Parathyroid adenoma (tissue), 2 donors: ENCODE measurements around the gene FAM181A.

Source experiments
- H2AFZ ChIP-seq: fragments of 300-600 bp; sonication (generic); one replicate; pipeline ENCODE4 v1.7.0; 2017; ENCODE audit warnings: antibody characterized with exemption, mild to moderate bottlenecking
- H3K27ac ChIP-seq: fragments of 300-600 bp; sonication (generic); one replicate; pipeline ENCODE4 v1.7.0; 2017
- H3K27me3 ChIP-seq: fragments of 300-600 bp; sonication (generic); one replicate; pipeline ENCODE4 v1.7.0; 2017; ENCODE audit warnings: low read length; ENCODE audit not compliant: control insufficient read depth, insufficient read depth
- H3K36me3 ChIP-seq: fragments of 300-600 bp; sonication (generic); one replicate; pipeline ENCODE4 v1.7.0; 2017; ENCODE audit warnings: low read length; ENCODE audit not compliant: control insufficient read depth, insufficient read depth
- H3K4me1 ChIP-seq: fragments of 300-600 bp; sonication (generic); one replicate; pipeline ENCODE4 v1.7.0; 2017; ENCODE audit warnings: control low read depth
- H3K4me2 ChIP-seq: fragments of 300-600 bp; sonication (generic); one replicate; pipeline ENCODE4 v1.7.0; 2017; ENCODE audit warnings: low read length
- H3K4me3 ChIP-seq: fragments of 300-600 bp; sonication (generic); one replicate; pipeline ENCODE4 v1.7.0; 2017; ENCODE audit warnings: low read depth, low read length
- H3K79me2 ChIP-seq: fragments of 300-600 bp; sonication (generic); one replicate; pipeline ENCODE4 v1.7.0; 2017; ENCODE audit warnings: control low read depth
- H3K9ac ChIP-seq: fragments of 300-600 bp; sonication (generic); one replicate; pipeline ENCODE4 v1.7.0; 2017; ENCODE audit warnings: mild to moderate bottlenecking
- H3K9me3 ChIP-seq: fragments of 300-600 bp; sonication (generic); one replicate; pipeline ENCODE4 v1.7.0; 2017; ENCODE audit warnings: low read length; ENCODE audit not compliant: control insufficient read depth
- TF ChIP-seq, protein P1 (sequence below): fragments of 300-600 bp; sonication (generic); IDR thresholded peaks from one replicate; pipeline ENCODE4 v1.7.0; 2017; ENCODE audit warnings: antibody characterized with exemption, mild to moderate bottlenecking
- donor health status: primary hyperparathyroidism.

The FAM181A gene

DNA sequence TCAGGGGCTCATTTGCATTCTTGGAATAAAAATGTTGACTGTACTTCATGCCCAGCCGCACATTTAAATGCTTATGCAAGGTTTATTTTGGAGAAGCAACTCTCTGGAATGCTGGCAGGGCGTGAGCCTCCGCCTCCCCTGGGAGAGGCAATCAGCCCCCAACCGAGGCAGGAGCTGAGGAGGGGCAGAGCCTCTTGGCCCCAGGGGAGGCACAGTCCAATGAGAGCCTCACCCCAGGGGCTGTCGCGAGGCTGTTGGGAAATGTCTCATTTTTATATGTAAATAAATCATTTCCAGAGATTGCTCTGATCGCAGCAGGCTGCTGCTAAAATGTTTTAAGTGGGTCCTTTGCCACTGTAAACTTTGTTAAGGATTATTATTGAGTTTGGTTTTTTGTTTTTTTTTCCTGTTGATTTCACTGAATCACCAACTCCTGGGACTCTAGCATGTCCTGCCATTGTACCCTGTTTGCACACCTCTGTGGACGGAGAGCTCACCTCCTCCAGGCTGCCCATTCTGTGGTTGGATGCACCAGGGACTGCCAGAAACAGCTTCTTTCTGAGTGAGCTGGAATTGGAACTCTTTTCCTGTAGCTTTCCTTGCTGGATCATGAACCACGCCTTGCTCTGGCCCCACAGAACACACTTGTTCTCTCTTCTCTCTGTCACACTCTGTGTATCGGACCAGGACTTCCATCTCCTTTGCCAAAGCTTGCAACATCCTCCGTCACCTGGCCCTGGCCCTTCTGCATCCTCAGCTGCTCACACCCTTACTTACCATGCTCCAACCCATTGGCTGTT lies 46.9 kb upstream of the FAM181A start:
- Histone ChIP-seq H3K79me2 (no peaks in the 10 kb centered on the region), H3K9ac (no peak overlapping the region), H3K4me3 (peak overlapping the region; percentile 46), H3K9me3 (no peaks in the 10 kb centered on the region), H3K36me3 (no peaks in the 10 kb centered on the region), H3K4me1 (peaks cover 4% of the 10 kb centered on the region), H3K27me3 (no peaks in the 10 kb centered on the region), H2AFZ (peak overlapping the region; percentile 75), H3K27ac (peak overlapping the region; percentile 22), H3K4me2 (peak overlapping the region; percentile 74)
- TF ChIP-seq, protein P1, sequence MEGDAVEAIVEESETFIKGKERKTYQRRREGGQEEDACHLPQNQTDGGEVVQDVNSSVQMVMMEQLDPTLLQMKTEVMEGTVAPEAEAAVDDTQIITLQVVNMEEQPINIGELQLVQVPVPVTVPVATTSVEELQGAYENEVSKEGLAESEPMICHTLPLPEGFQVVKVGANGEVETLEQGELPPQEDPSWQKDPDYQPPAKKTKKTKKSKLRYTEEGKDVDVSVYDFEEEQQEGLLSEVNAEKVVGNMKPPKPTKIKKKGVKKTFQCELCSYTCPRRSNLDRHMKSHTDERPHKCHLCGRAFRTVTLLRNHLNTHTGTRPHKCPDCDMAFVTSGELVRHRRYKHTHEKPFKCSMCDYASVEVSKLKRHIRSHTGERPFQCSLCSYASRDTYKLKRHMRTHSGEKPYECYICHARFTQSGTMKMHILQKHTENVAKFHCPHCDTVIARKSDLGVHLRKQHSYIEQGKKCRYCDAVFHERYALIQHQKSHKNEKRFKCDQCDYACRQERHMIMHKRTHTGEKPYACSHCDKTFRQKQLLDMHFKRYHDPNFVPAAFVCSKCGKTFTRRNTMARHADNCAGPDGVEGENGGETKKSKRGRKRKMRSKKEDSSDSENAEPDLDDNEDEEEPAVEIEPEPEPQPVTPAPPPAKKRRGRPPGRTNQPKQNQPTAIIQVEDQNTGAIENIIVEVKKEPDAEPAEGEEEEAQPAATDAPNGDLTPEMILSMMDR, result no peak

DNA sequence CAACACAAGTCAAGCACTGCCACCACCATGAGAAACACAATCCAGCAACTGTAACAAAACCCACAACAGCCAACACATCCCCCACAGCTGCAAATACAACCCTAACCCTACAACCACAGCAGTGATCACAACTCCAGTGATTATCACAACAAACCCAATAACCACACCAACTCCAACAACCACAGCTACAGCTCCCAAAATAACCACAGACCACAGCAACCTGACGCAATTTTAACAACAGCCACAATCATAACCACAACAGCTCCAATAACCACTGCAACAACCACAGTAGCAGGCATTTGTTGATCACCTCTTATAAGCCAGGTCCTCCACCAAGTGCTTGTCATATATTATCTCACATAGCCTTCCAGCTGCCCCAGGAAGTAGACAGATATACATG lies 42.2 kb upstream of the FAM181A start:
- H3K4me3 ChIP-seq, result no peak overlapping the region
- no peak overlapping the region for H3K9ac ChIP-seq
- H3K27me3 ChIP-seq, result no peaks in the 10 kb centered on the region
- H3K4me1 ChIP-seq, result no peaks in the 10 kb centered on the region
- H3K4me2 ChIP-seq, result no peak overlapping the region
- TF ChIP-seq, protein P1, result no peak
- H2AFZ ChIP-seq, result no peak overlapping the region
- H3K36me3 ChIP-seq, result no peaks in the 10 kb centered on the region
- no peak overlapping the region for H3K27ac ChIP-seq
- H3K9me3 ChIP-seq, result no peaks in the 10 kb centered on the region
- no peaks in the 10 kb centered on the region for H3K79me2 ChIP-seq

DNA sequence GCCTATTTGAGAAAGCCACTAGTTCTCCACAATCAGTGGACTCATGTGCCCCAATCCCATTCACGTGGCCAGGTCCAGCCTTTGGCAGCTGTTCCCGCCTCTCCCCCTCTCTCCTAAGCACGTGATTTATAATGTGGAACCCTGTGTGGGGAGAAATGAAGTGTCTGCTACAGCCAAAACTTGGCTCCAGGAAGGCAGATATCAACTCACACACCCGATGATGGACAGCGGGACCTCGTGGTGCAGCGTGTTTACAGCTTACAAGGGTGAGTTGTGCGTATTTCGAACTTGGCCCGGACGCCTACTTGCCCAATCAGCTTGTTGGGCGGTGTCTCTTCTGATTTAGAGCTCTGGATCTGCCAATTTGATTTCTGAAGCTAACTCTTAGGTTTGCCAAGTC lies 38.1 kb upstream of the FAM181A start:
- Histone ChIP-seq H3K4me1 (no peaks in the 10 kb centered on the region), H3K27ac (no peak overlapping the region), H2AFZ (no peak overlapping the region), H3K79me2 (no peaks in the 10 kb centered on the region), H3K4me2 (no peak overlapping the region), H3K27me3 (no peaks in the 10 kb centered on the region), H3K4me3 (no peak overlapping the region), H3K9me3 (no peaks in the 10 kb centered on the region), H3K9ac (no peak overlapping the region), H3K36me3 (no peaks in the 10 kb centered on the region)
- TF ChIP-seq, protein P1, result no peak

DNA sequence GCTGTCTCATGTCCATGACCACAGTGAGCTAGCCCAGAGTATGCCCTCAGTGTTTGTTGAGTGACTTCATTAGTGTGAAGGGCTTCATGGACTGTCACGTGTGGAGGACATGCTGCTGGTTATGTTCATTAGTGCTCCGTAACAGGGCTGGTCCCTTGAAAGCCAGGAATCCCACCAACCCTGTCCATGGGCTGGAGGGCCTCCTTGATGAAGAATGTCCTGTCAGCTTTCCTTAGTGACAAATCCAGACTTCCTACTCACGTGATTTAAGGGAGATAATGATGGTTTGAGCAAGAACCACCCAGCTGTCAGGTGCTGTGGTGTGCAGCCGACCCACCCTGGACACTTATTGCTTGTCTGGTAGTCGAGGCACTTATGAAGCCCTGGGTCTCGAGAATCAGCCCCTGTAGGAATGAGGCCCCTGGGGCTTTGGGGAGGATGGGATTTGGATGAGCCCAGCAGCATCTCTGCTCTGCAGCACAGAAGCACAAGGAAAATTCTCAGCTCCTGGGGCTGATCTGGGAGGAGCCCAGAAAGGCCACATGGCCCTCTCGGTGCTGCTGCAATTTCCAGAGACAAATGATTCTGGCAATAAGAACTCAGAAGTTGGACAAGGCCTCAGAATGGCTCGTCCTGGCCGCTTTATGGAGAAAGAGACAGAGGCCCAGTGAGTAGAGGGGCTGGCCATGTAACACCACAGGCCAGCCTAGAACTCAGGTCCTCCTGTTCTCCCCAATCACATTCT lies 37.2 kb upstream of the FAM181A start:
- Histone ChIP-seq H3K27ac (no peak overlapping the region), H3K9me3 (no peaks in the 10 kb centered on the region), H3K4me3 (no peak overlapping the region), H3K4me1 (no peaks in the 10 kb centered on the region), H3K9ac (no peak overlapping the region), H3K79me2 (no peaks in the 10 kb centered on the region), H3K36me3 (no peaks in the 10 kb centered on the region), H2AFZ (no peak overlapping the region), H3K4me2 (no peak overlapping the region), H3K27me3 (no peaks in the 10 kb centered on the region)
- TF ChIP-seq, protein P1, result no peak
